GM12864 (cell line): ENCODE results near the gene KRTAP4-3.
"Not testable (repeated sequence)": the region's sequence is repeated elsewhere in the genome, so short reads cannot be mapped to it uniquely, and the experiment has no call there.

Source experiments
- DNase-seq: peaks from one replicate; pipeline ENCODE4 v3.0.0-alpha.2; 2011; ENCODE audit warnings: low read depth
- H3K4me3 ChIP-seq: 2 replicates; pipeline ENCODE4 v1.5.1; 2011; ENCODE audit warnings: mild to moderate bottlenecking, low read depth, low read length, control low read depth
- CTCF ChIP-seq: IDR thresholded peaks from 2 replicates; pipeline ENCODE4 v1.5.1; 2011; ENCODE audit warnings: low read depth, mild to moderate bottlenecking, moderate library complexity, low read length, control low read depth, inconsistent platforms; ENCODE audit errors: missing control alignments

The KRTAP4-3 gene

GRCh38 chr17:41151525-41151924, 16.5 kb downstream of the KRTAP4-3 start:
- H3K4me3 ChIP-seq = no peak overlapping the region
- no peak for TF ChIP-seq CTCF
- DNase-seq = no peak

DNA sequence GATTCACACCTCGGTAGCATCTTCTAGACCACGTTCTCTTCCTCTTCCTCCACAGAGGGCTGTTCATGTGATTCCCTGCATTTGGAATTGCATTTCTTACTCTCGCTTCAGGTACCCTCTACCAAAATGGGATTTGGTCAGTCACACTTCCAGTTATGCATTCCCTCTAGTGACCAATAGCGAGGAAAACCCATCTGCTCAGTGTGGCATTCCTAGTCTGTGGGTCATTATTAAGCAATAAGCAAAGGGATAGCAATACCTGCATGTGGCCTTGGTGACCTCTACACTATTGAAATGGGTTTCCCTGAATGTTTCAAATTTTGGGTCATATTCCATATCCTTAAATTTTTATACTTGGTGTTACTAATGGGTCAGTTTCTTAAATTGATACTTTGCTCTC, 18.0 kb downstream of the KRTAP4-3 start:
- no peak overlapping the region for H3K4me3 ChIP-seq
- DNase-seq = no peak
- TF ChIP-seq CTCF = no peak

GRCh38 chr17:41149652-41149985, 18.4 kb downstream of the KRTAP4-3 start, which contains the start of gene KRTAP4-5:
TSS of gene KRTAP4-5 (minus strand) at chr17:41149825. CDS start at chr17:41149767, 58 bp downstream.
- no peak for TF ChIP-seq CTCF
- no peak within 1 kb of the TSS for H3K4me3 ChIP-seq
- DNase-seq = no peak

- DNase-seq = not testable (repeated sequence)
These were observed 18.9 kb downstream of the KRTAP4-3 start for GRCh38 chr17:41148971-41149651.

GRCh38 chr17:41147531-41148204, 20.4 kb downstream of the KRTAP4-3 start:
- TF ChIP-seq CTCF = no peak
- DNase-seq = no peak
- no peak overlapping the region for H3K4me3 ChIP-seq

More at GRCh38 chr17:41148971-41149651, 18.9 kb downstream of the KRTAP4-3 start:
- H3K4me3 ChIP-seq = not testable (repeated sequence)

GRCh38 chr17:41145261-41145660, 22.8 kb downstream of the KRTAP4-3 start:
- no peak overlapping the region for H3K4me3 ChIP-seq
- no peak for TF ChIP-seq CTCF
- DNase-seq = no peak

GRCh38 chr17:41144846-41145245, 23.2 kb downstream of the KRTAP4-3 start:
- no peak for TF ChIP-seq CTCF
- no peak overlapping the region for H3K4me3 ChIP-seq
- DNase-seq = no peak
